Measurements from ENCODE around the gene SNX10.

SNX10 gene

GRCh38 chr7:26356929-26357798 is 65.5 kb downstream of the SNX10 start:
- CTCF ChIA-PET: interaction anchor here (1.2 to 2.2 kb wide), 5 partner anchors 9 to 465 kb away, joined by 3 to 16 read pairs (median 3); no protein-coding TSS in a partner anchor
- no peak for DNase-seq (ENCODE audit: extremely low spot score)
- POLR2A ChIA-PET: no interaction called here
- no peak for TF ChIP-seq CTCF (IDR thresholded peaks at IDR 0.05; ENCODE audit: control extremely low read depth, extremely low read depth, low read depth, missing control alignments)

- CTCF ChIA-PET: interaction anchor here (1.3 to 1.5 kb wide), 2 partner anchors 10 to 11 kb away, joined by 3 read pairs; no protein-coding TSS in a partner anchor
- TF ChIP-seq CTCF (IDR thresholded peaks at IDR 0.05; ENCODE audit: control extremely low read depth, extremely low read depth, low read depth, missing control alignments): no peak
- POLR2A ChIA-PET: no interaction called here
- no peak for DNase-seq (ENCODE audit: extremely low spot score)
Measured at GRCh38 chr7:26357799-26358151, 66.1 kb downstream of the SNX10 start.

- ChIA-PET POLR2A (no interaction called here), CTCF (interaction anchor here (1.4 to 9.1 kb wide), 4 partner anchors 9 to 466 kb away, joined by 6 to 175 read pairs (median 44); no protein-coding TSS in a partner anchor)
- no peak for TF ChIP-seq CTCF (IDR thresholded peaks at IDR 0.05; ENCODE audit: control extremely low read depth, extremely low read depth, low read depth, missing control alignments)
- no peak for DNase-seq (ENCODE audit: extremely low spot score)
Measured at GRCh38 chr7:26360650-26361049, 69.0 kb downstream of the SNX10 start.

- CTCF ChIA-PET: interaction anchor here (1.3 to 9.1 kb wide), 5 partner anchors 8 to 467 kb away, joined by 5 to 175 read pairs (median 68); no protein-coding TSS in a partner anchor
- POLR2A ChIA-PET: no interaction called here
- DNase-seq (ENCODE audit: extremely low spot score): no peak
- no peak for TF ChIP-seq CTCF (IDR thresholded peaks at IDR 0.05; ENCODE audit: control extremely low read depth, extremely low read depth, low read depth, missing control alignments)
Measured at GRCh38 chr7:26361637-26362036, 70.0 kb downstream of the SNX10 start.

- TF ChIP-seq CTCF (IDR thresholded peaks at IDR 0.05; ENCODE audit: control extremely low read depth, extremely low read depth, low read depth, missing control alignments): no peak
- CTCF ChIA-PET: interaction anchor here (1.0 to 9.1 kb wide), 11 partner anchors 9 to 797 kb away, joined by 3 to 175 read pairs (median 17); no protein-coding TSS in a partner anchor
- DNase-seq (ENCODE audit: extremely low spot score): no peak
- POLR2A ChIA-PET: no interaction called here
Measured at GRCh38 chr7:26363465-26363864, 71.8 kb downstream of the SNX10 start.

GRCh38 chr7:26365077-26365900 is 73.6 kb downstream of the SNX10 start:
- ChIA-PET CTCF (interaction anchor here (0.6 to 9.1 kb wide), 77 partner anchors 9 to 797 kb away, joined by 3 to 175 read pairs (median 4); partner anchors contain the start of genes NFE2L3 and SNX10), POLR2A (interaction anchor here (1.1 kb wide), 1 partner anchor 170 kb away, joined by 4 read pairs; no protein-coding TSS in a partner anchor)
- TF ChIP-seq CTCF (IDR thresholded peaks at IDR 0.05; ENCODE audit: control extremely low read depth, extremely low read depth, low read depth, missing control alignments): peak; percentile 74
- DNase-seq (ENCODE audit: extremely low spot score): peak; percentile 54
